Upper lobe of left lung (tissue), 4 donors: ENCODE data around the gene GLDN.

Source experiments
- EP300 ChIP-seq, 4 donors: sonication (generic); formaldehyde crosslinking; IDR thresholded peaks; one replicate each; pipeline ENCODE4 v1.5.1; 2017; ENCODE audit warnings: antibody characterized with exemption in 4 of 4, control low read depth in 2 of 4
- POLR2A ChIP-seq, 4 donors: fragments of 450-650 bp; IDR thresholded peaks; one replicate each; pipeline ENCODE4 v1.5.1; 2016 to 2017; ENCODE audit warnings: antibody characterized with exemption in 4 of 4, mild to moderate bottlenecking in 2 of 4
- TF ChIP-seq, protein P1 (sequence below), 6 experiments: fragments of 450-650 bp in 4 of 6; fragments of 200-600 bp in 2 of 6; sonication (generic) in 2 of 6; IDR thresholded peaks; one replicate each; pipeline ENCODE4 v1.5.1; 2016 to 2019; ENCODE audit warnings: antibody characterized with exemption in 6 of 6

- TF ChIP-seq POLR2A (IDR thresholded peaks at IDR 0.05) (no peak), EP300 (IDR thresholded peaks at IDR 0.05) (no peak)
- TF ChIP-seq, protein P1, sequence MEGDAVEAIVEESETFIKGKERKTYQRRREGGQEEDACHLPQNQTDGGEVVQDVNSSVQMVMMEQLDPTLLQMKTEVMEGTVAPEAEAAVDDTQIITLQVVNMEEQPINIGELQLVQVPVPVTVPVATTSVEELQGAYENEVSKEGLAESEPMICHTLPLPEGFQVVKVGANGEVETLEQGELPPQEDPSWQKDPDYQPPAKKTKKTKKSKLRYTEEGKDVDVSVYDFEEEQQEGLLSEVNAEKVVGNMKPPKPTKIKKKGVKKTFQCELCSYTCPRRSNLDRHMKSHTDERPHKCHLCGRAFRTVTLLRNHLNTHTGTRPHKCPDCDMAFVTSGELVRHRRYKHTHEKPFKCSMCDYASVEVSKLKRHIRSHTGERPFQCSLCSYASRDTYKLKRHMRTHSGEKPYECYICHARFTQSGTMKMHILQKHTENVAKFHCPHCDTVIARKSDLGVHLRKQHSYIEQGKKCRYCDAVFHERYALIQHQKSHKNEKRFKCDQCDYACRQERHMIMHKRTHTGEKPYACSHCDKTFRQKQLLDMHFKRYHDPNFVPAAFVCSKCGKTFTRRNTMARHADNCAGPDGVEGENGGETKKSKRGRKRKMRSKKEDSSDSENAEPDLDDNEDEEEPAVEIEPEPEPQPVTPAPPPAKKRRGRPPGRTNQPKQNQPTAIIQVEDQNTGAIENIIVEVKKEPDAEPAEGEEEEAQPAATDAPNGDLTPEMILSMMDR (IDR thresholded peaks at IDR 0.05), result peak in 2 of 6 experiments; percentile 16 to 34
These were observed 61.8 kb downstream of the GLDN start for GRCh38 chr15:51403072-51403878.
